Adipose tissue (tissue), 3 donors: ENCODE data around the gene RAP2B. TPM values are rescaled to one million over a fixed set of nuclear protein-coding genes. Genes with fewer than 3 reads are reported as not detected.
"Not testable (repeated sequence)": the region's sequence is repeated elsewhere in the genome, so short reads cannot be mapped to it uniquely, and the experiment has no call there.

ENCODE experiments used
- H3K27ac ChIP-seq: one replicate; pipeline ENCODE4 v1.5.1; 2013; ENCODE audit warnings: low read depth, low read length
- WGBS, 3 donors: extraction: QIAGEN DNeasy Blood & Tissue Kit; methylation state at CpG; one replicate each; pipeline ENCODE4 v1.1.7; 2013; 5-methylcytosine and 5-hydroxymethylcytosine counted together
- polyA plus RNA-seq, 3 donors: library from polyadenylated mRNA; stranded (reverse); fragments of 200-250 nt; gene quantifications; one replicate each; pipeline ENCODE4 v1.2.3, GENCODE V29; 2013
- donor health status: healthy with polysubstance abuse.
- donor health status: Bipolar disorder and iron deficiency.
- donor health status: healthy.

Gene RAP2B
- 1 to 10 TPM; 1.4 to 5.7 (median 4.5) TPM for polyA plus RNA-seq

DNA sequence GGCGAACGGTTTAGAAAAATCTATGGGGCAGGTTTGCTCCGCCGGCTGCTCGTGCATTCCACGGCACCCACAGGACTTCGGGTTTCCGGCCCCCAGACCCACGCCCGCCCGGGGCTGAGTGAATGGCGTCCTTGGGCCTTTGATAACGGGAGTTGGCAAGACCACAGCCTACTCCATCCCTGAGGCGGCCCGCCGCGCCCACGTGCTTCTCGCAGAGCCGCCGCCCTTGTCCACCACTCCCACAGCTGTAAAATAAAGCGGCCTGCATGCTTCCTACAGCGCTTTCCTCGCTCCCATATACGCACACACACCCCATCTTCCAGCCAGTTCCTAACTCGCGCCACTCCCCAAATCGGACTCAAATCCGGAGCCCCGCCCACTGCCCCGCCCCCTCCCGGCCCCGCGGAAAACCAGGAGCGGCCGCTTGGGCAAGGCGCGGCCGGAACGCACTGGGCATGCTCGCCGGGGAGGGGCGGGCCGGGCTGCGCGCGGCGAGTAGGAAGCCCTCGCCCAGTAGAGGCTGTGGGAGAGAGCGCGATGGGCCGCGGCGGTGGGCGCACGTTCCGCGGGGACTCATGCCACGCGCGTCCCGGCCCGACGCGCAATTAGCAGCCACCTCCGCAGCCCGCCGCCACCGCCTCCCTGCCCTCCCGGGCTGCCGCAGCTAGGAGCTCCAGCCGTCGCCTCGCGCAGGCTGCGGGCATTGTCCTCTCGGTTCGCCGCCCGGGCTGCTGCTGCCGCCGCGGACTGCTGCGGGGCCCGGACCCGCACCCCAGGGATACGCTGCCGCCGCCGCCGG, at the start of gene RAP2B:
Gene RAP2B, plus strand, starts transcription at position 513 of the 799 bp plus-strand sequence. CDS start 468 bp downstream, outside the sequence.
- WGBS, 3 donors, result 0 to 1% (median 0%) methylated on average over 74 to 91 of the region's 91 CpGs
- peak within 1 kb of the TSS; percentile 86 for H3K27ac ChIP-seq

DNA sequence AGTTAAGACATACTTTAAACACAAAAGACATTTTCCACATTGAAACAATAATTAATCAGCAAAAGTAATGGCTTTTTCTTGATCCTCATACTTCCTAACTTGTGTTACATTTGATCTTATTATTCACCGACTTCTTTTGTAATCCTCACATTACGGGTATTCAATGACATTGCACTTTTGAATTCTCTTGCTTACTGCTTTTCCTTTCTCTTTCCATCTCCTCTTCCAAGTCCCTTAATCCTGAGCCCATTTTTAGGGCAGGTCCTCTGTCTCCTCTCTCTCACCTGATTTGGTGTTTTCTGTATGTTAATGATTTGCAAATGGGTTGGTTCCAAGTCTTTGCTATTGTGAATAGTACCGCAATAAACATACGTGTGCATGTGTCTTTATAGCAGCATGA, 48.5 kb upstream of the RAP2B start:
- WGBS, 3 donors, result 70 to 93% (median 77%) methylated on average over 4 of the region's 4 CpGs
- no peak overlapping the region for H3K27ac ChIP-seq

GRCh38 chr3:153114270-153114669, 47.8 kb upstream of the RAP2B start:
- WGBS, 3 donors, result 83 to 99% (median 94%) methylated on average over 2 to 3 of the region's 3 CpGs
- H3K27ac ChIP-seq, result not testable (repeated sequence)

GRCh38 chr3:153115326-153115725, 46.7 kb upstream of the RAP2B start:
- 75 to 82% (median 82%) methylated on average over 4 of the region's 4 CpGs for WGBS, 3 donors
- no peak overlapping the region for H3K27ac ChIP-seq

GRCh38 chr3:153127788-153128187, 34.2 kb upstream of the RAP2B start:
- H3K27ac ChIP-seq, result no peak overlapping the region
- 72 to 95% (median 89%) methylated on average over 1 of the region's 1 CpG for WGBS, 3 donors

DNA sequence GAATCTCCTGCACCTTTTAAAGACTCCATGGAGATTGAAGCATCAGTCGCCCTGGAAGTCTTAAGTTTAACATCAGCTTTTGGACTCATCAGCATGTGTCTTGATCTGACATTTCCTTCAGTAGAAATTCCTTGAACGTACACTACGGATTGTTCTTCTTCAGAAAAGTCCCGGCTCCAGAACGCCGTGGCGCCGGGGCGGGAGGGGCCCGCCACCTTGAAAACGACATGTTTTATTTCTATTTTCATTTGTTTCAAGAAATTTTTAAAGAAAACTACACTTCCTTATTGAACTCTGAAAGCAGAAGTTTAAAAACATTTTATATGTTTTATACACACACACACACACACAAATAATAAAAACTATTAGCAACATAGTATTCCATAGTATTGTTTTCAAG, 32.6 kb upstream of the RAP2B start:
- WGBS, 3 donors, result 83 to 93% (median 89%) methylated on average over 11 of the region's 11 CpGs

GRCh38 chr3:153129866-153130265, 32.2 kb upstream of the RAP2B start:
- WGBS, 3 donors, result 88 to 96% (median 96%) methylated on average over 3 of the region's 3 CpGs
- H3K27ac ChIP-seq, result no peak overlapping the region

More for the DNA sequence above, 32.6 kb upstream of the RAP2B start:
- H3K27ac ChIP-seq, result no peak overlapping the region

- WGBS, 3 donors, result 62 to 86% (median 85%) methylated on average over 2 of the region's 2 CpGs
- no peak overlapping the region for H3K27ac ChIP-seq
These were observed 31.6 kb upstream of the RAP2B start for GRCh38 chr3:153130312-153130977.

DNA sequence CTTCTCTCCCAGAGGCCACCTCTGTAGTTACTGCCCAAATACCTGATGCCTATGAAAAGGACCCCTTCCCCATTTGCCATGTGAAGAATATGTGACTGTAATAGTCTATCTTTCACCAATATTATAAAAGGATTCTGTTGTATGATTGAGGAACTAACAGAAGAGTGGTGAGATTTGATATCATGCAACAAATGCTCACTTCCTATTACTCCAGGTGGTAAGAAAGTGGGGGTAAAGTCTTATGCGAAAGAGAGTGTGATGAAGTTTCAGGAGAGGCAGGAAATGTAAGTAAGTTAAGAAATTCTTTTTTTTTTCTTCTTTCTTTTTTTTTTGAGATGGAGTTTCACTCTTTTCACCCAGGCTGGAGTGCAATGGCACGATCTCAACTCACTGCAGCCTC, 24.4 kb upstream of the RAP2B start:
- H3K27ac ChIP-seq, result no peak overlapping the region
- 55 to 86% (median 61%) methylated on average over 2 of the region's 2 CpGs for WGBS, 3 donors

DNA sequence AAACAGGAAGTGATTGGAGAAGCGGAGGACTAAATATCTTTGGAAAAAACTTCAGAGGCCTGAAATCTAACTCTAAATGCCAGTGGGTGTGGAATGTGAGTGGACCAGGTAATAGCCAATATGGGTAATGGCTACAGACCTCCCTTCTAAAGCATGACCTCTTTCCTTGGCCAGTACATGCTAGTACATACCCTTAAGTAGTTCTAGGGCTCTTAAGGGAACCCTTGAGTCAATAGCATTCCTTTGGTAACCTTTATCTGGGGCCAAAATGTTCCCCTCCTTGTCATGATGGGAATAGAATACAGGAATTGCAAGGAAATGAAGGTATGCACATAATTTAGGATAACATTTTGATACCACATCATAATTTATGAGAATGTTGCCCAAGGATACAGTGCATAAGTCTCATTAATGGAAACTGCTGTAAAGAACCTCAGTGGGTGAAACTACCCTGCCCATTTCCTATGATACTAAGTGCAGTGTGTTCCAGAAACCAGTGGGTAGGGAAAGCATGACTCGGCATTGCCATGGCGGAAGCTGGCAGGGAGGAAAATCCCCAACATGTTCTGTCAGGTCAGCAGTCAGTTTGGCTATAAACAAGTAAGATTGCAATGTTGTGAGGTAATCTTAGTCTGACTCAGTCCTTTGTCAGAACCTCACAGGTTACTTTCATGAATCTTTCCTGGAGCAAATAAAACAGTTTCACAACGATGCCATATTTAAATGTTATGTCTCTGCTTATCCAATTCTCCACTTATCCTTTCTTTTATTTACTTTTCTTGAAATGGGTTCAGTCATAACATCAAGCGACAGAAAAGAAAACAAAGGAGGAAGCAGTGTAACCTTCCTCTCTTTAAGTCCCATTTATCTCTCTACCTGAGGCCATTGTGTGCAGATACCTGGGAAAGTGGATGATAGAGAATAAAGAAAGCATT, 23.5 kb upstream of the RAP2B start:
- WGBS, 3 donors, result 43 to 52% (median 48%) methylated on average over 5 of the region's 5 CpGs
- H3K27ac ChIP-seq, result no peak overlapping the region

DNA sequence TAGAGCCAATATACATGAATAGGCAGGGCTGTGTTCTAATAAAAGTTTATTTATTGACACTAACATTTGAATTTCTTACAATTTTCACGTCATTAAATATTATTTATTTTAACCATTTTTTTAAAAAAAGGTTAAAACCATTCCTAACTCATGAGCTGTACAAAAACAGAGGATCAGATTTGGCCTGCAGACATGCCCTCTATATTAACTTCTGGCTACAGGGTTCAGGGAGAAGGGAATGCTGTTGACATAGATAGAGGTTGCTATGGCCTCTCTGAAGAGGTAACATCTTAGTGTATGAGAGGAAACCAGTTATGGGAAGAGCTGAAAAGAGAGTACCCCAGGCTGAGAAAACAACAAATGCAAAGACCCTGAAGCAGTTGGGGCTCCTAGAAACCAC, 19.1 kb upstream of the RAP2B start:
- H3K27ac ChIP-seq, result no peak overlapping the region
- 63 to 89% (median 77%) methylated on average over 1 of the region's 1 CpG for WGBS, 3 donors

- 80 to 86% (median 81%) methylated on average over 1 of the region's 1 CpG for WGBS, 3 donors
- H3K27ac ChIP-seq, result no peak overlapping the region
These were observed 18.0 kb upstream of the RAP2B start for GRCh38 chr3:153144071-153144470.

GRCh38 chr3:153144779-153145178, 17.2 kb upstream of the RAP2B start:
- WGBS, 3 donors, result 68 to 89% (median 88%) methylated on average over 1 of the region's 1 CpG

DNA sequence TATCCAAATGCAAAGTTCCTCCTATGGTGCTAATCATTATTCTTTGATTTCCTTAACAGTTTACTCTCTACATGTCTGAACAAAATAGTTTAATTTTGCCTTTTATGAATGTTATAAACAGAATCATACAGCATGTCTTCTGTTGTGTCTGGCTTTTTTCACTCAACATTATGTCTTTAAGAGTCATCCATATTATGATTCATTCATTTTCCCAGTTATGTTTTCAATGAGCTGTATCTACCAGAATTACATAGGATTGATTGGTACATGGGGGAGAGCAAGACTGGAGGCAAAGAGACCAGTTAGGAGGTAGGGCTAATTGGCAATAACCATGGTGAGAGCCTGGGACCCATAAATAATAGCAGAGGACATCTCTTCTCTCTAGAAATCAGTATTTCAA, 16.6 kb upstream of the RAP2B start:
- H3K27ac ChIP-seq, result no peak overlapping the region

More at GRCh38 chr3:153144779-153145178, 17.2 kb upstream of the RAP2B start:
- no peak overlapping the region for H3K27ac ChIP-seq

DNA sequence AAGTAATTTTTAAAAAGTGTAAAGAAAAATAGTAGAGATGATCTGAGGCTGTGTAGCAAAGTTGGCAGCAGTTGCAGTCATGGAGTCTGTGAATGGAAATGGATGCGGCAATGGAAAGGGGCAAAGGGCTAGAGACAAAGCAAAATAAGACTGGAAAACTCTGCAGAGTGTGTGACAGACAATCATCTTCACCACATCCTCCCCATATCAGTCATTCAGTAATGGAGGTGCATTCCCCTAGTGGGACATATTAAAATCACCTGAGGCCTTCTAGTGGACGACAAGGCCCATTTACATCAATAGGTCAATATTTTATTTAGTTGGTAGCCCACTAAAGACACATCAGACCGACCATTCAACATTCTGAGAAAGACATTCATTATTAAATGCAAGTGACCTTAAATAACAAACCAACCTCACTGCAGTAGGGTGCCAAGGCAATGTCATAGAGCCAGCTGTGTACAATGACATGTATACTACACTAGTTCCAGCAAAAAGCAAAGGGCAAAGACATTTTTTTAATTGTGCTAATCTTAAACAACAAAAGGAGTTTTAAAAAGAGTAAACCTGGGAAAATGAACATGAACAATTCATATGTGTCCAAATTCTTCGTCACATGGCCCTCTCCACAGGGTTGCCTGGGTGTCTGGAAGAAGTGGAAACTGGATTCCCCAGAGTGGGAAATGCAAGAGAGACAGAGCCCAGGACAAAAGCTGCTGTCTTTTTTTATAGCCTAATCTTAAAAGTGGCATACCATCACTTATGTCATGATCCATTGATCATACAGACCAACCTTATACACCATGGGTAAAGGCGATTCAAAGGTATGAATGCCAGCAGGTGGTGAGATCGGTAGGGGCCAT, 15.6 kb upstream of the RAP2B start:
- 89 to 96% (median 95%) methylated on average over 6 of the region's 6 CpGs for WGBS, 3 donors
- no peak overlapping the region for H3K27ac ChIP-seq

DNA sequence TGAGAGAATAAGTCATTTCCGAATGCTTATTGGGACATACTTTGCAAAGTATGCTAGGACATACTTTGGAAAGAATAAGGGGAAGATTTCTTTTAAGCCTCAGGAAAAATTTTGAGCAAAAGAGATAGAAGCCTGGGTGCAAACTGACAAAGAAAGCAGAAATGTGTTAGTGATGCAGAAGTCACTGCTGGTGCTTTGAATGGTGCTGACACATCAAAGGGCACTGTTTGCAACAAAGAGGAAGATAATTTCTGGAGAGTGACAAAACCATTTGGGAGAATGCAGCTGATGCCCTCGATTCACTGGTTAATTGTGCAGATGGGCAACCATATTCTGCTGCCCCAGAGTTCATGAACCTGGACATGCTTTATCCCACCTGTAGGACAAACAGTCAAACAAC, 11.0 kb upstream of the RAP2B start:
- no peak overlapping the region for H3K27ac ChIP-seq
- whole genome bisulfite sequencing, 3 donors, result 64 to 89% (median 72%) methylated on average over 2 of the region's 2 CpGs

DNA sequence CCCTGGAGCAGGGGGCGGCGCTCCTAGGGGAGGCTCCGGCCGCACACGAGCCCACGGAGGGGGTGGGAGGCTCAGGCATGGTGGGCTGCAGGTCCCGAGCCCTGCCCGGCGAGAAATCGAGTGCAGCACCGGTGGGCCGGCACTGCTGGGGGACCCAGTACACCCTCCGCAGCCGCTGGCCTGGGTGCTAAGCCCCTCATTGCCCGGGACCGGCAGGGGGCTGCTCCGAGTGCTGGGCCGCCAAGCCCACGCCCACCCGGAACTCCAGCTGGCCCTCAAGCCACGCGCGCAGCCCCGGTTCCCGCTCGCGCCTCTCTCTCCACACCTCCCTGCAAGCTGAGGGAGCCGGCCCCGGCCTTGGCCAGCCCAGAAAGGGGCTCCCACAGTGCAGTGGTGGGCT, 6.2 kb upstream of the RAP2B start:
- H3K27ac ChIP-seq, result not testable (repeated sequence)
- 98% methylated on average over 24 to 29 of the region's 29 CpGs for WGBS, 3 donors

DNA sequence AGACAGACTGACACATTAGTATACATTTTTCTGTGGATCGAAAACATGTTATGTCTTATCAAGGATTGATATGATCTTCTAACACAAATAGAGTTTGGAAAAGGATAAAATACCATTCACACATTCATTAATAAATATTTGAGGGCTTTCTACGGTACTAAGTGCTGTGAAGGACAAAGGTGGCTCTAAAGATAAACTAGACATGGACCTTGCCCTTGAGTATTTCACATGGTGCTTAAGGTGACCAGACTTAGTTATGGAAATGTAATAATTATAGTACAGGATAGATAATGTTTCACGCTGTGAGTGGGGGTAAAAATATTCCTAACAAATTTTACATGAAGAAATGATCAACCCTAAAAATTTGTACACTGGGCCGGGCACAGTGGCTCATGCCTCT, 3.8 kb upstream of the RAP2B start:
- 59 to 93% (median 90%) methylated on average over 4 of the region's 4 CpGs for WGBS, 3 donors
- H3K27ac ChIP-seq, result no peak overlapping the region
